ENCODE measurements around the gene GRPEL1. TPM values are rescaled to one million over a fixed set of nuclear protein-coding genes. Genes with fewer than 3 reads are reported as not detected.

GRPEL1 gene
- polyA plus RNA-seq, 1 of the 3 experiments (the other 2 are of a cell fraction): 29.8 TPM

DNA sequence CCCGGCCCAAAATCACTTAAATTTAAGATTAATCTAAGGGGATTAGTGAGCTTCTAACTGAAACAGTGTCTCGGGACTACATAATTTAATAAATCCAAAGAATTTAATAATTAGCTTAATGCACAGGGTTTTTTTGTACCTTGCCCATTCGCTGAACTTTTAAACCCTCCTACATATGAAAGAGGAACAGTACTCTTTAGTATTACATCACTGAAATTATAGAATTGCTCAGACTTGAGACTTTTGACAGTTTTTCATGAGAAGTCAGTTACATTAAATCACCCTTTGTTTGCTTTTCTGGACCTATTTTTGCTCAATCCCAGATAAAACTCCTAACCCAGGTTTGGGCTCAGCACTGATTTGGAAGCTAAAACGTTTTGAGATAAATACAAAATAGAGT lies 27.1 kb downstream of the GRPEL1 start:
- H2AFZ ChIP-seq (ENCODE audit: low read depth): no peak overlapping the region
- peaks cover 17% of the 10 kb centered on the region; the same call in 1 of the 2 replicates for H4K20me1 ChIP-seq (ENCODE audit: insufficient read depth)
- ChIA-PET POLR2A (no interaction called here), CTCF (interaction anchor here (3.7 to 6.1 kb wide), 2 partner anchors 28 to 68 kb away, joined by 20 to 80 read pairs; partner anchors contain the start of gene GRPEL1)
- no peaks in the 10 kb centered on the region for H3K9me3 ChIP-seq
- H3K4me3 ChIP-seq (ENCODE audit: low read depth in 2 of 2, low read length in 1 of 2): no peak overlapping the region
- H3K9me2 ChIP-seq: no peaks in the 10 kb centered on the region
- H3K4me1 ChIP-seq (ENCODE audit: control insufficient read depth in 1 of 2, insufficient read depth in 2 of 2, low read depth in 1 of 2, low read length in 1 of 2): peaks cover 22 to 25% of the 10 kb centered on the region in 2 experiments
- 81% methylated on average over 4 of the region's 4 CpGs for WGBS (ENCODE audit: low lambda C conversion rate)
- H3K4me2 ChIP-seq: no peak overlapping the region
- no peaks in the 10 kb centered on the region for H3K27me3 ChIP-seq (ENCODE audit: insufficient read depth)
- DNase-seq: no peak
- peaks cover 9% of the 10 kb centered on the region for H3F3A ChIP-seq (replicated peaks; ENCODE audit: insufficient read depth)
- H3K27ac ChIP-seq (ENCODE audit: low read depth in 2 of 2, low read length in 1 of 2): no peak overlapping the region
- H3K9ac ChIP-seq: no peak overlapping the region
- H3K79me2 ChIP-seq (ENCODE audit: insufficient read depth): peaks cover 28% of the 10 kb centered on the region
- no peaks in the 10 kb centered on the region for H3K36me3 ChIP-seq (replicated peaks in 1 of 2; ENCODE audit: control insufficient read depth in 1 of 2, insufficient read depth in 2 of 2, low read length in 1 of 2)
- TF ChIP-seq MEF2A (IDR thresholded peaks at IDR 0.05; ENCODE audit: borderline replicate concordance, low read depth) (no peak), FOXJ3 (CRISPR knock-in tag; IDR thresholded peaks at IDR 0.05) (no peak), TAF1 (IDR thresholded peaks at IDR 0.05; ENCODE audit: borderline replicate concordance, low read depth, low read length) (no peak), YY1 (IDR thresholded peaks at IDR 0.05; ENCODE audit: low read depth) (no peak), ELF1 (IDR thresholded peaks at IDR 0.05) (no peak), POLR2AphosphoS5 (IDR thresholded peaks at IDR 0.05; ENCODE audit: low read depth, low read length) (no peak), RAD21 (IDR thresholded peaks at IDR 0.05; ENCODE audit: low read length) (no peak), NRF1 (IDR thresholded peaks at IDR 0.05; ENCODE audit: low read depth, low read length) (no peak)
- TF ChIP-seq, protein P1, sequence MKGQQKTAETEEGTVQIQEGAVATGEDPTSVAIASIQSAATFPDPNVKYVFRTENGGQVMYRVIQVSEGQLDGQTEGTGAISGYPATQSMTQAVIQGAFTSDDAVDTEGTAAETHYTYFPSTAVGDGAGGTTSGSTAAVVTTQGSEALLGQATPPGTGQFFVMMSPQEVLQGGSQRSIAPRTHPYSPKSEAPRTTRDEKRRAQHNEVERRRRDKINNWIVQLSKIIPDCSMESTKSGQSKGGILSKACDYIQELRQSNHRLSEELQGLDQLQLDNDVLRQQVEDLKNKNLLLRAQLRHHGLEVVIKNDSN (IDR thresholded peaks at IDR 0.05; ENCODE audit: borderline replicate concordance, low read depth): no peak
- TF ChIP-seq, protein P2, sequence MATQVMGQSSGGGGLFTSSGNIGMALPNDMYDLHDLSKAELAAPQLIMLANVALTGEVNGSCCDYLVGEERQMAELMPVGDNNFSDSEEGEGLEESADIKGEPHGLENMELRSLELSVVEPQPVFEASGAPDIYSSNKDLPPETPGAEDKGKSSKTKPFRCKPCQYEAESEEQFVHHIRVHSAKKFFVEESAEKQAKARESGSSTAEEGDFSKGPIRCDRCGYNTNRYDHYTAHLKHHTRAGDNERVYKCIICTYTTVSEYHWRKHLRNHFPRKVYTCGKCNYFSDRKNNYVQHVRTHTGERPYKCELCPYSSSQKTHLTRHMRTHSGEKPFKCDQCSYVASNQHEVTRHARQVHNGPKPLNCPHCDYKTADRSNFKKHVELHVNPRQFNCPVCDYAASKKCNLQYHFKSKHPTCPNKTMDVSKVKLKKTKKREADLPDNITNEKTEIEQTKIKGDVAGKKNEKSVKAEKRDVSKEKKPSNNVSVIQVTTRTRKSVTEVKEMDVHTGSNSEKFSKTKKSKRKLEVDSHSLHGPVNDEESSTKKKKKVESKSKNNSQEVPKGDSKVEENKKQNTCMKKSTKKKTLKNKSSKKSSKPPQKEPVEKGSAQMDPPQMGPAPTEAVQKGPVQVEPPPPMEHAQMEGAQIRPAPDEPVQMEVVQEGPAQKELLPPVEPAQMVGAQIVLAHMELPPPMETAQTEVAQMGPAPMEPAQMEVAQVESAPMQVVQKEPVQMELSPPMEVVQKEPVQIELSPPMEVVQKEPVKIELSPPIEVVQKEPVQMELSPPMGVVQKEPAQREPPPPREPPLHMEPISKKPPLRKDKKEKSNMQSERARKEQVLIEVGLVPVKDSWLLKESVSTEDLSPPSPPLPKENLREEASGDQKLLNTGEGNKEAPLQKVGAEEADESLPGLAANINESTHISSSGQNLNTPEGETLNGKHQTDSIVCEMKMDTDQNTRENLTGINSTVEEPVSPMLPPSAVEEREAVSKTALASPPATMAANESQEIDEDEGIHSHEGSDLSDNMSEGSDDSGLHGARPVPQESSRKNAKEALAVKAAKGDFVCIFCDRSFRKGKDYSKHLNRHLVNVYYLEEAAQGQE (IDR thresholded peaks at IDR 0.05; ENCODE audit: low read depth, low read length): no peak
- TF ChIP-seq, protein P3, sequence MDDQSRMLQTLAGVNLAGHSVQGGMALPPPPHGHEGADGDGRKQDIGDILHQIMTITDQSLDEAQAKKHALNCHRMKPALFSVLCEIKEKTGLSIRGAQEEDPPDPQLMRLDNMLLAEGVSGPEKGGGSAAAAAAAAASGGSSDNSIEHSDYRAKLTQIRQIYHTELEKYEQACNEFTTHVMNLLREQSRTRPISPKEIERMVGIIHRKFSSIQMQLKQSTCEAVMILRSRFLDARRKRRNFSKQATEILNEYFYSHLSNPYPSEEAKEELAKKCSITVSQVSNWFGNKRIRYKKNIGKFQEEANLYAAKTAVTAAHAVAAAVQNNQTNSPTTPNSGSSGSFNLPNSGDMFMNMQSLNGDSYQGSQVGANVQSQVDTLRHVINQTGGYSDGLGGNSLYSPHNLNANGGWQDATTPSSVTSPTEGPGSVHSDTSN (IDR thresholded peaks at IDR 0.05): no peak

DNA sequence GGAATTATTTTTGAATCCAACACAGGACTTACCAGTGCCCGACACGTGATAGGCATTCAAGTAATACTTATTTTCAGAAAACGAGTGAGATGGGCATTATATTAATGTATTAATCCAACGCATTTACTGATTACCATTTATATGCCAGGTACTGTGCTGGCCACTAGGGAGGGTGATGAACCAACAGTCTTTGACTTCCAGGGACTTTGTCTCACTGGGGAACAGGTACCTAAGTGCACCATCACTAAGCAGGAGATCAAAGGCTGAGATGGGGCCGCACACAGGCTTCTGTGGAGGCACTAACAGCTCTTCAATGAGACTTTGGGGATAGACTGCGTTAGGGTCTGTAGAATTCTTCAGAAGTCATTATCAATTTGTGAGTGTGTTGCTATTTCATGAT lies 30.4 kb downstream of the GRPEL1 start:
- H3K4me3 ChIP-seq (ENCODE audit: low read depth in 2 of 2, low read length in 1 of 2): no peak overlapping the region
- no peak for DNase-seq
- H3K27me3 ChIP-seq (ENCODE audit: insufficient read depth): no peaks in the 10 kb centered on the region
- no peak overlapping the region for H3K9ac ChIP-seq
- no peak overlapping the region for H3K4me2 ChIP-seq
- no peaks in the 10 kb centered on the region for H4K20me1 ChIP-seq (ENCODE audit: insufficient read depth)
- H3K27ac ChIP-seq (ENCODE audit: low read depth in 2 of 2, low read length in 1 of 2): no peak overlapping the region
- TF ChIP-seq, protein P4, sequence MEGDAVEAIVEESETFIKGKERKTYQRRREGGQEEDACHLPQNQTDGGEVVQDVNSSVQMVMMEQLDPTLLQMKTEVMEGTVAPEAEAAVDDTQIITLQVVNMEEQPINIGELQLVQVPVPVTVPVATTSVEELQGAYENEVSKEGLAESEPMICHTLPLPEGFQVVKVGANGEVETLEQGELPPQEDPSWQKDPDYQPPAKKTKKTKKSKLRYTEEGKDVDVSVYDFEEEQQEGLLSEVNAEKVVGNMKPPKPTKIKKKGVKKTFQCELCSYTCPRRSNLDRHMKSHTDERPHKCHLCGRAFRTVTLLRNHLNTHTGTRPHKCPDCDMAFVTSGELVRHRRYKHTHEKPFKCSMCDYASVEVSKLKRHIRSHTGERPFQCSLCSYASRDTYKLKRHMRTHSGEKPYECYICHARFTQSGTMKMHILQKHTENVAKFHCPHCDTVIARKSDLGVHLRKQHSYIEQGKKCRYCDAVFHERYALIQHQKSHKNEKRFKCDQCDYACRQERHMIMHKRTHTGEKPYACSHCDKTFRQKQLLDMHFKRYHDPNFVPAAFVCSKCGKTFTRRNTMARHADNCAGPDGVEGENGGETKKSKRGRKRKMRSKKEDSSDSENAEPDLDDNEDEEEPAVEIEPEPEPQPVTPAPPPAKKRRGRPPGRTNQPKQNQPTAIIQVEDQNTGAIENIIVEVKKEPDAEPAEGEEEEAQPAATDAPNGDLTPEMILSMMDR (IDR thresholded peaks at IDR 0.05): peak; percentile 18; the same call in 1 of the 2 replicates
- TF ChIP-seq, protein P5, sequence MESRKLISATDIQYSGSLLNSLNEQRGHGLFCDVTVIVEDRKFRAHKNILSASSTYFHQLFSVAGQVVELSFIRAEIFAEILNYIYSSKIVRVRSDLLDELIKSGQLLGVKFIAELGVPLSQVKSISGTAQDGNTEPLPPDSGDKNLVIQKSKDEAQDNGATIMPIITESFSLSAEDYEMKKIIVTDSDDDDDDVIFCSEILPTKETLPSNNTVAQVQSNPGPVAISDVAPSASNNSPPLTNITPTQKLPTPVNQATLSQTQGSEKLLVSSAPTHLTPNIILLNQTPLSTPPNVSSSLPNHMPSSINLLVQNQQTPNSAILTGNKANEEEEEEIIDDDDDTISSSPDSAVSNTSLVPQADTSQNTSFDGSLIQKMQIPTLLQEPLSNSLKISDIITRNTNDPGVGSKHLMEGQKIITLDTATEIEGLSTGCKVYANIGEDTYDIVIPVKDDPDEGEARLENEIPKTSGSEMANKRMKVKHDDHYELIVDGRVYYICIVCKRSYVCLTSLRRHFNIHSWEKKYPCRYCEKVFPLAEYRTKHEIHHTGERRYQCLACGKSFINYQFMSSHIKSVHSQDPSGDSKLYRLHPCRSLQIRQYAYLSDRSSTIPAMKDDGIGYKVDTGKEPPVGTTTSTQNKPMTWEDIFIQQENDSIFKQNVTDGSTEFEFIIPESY (IDR thresholded peaks at IDR 0.05; ENCODE audit: borderline replicate concordance, low read depth): no peak
- TF ChIP-seq, protein P1 (IDR thresholded peaks at IDR 0.05; ENCODE audit: borderline replicate concordance, low read depth): no peak
- no peak overlapping the region for H2AFZ ChIP-seq (ENCODE audit: low read depth)
- peaks cover 8 to 21% of the 10 kb centered on the region in 2 experiments; a peak in 3 of 4 replicates for H3K4me1 ChIP-seq (ENCODE audit: control insufficient read depth in 1 of 2, insufficient read depth in 2 of 2, low read depth in 1 of 2, low read length in 1 of 2)
- H3K9me3 ChIP-seq: no peaks in the 10 kb centered on the region
- WGBS (ENCODE audit: low lambda C conversion rate): 81% methylated on average over 6 of the region's 6 CpGs
- ChIA-PET POLR2A (no interaction called here), CTCF (interaction anchor here (1.0 to 2.6 kb wide), 2 partner anchors 20 to 29 kb away, joined by 4 to 7 read pairs; no protein-coding TSS in a partner anchor)
- no peaks in the 10 kb centered on the region for H3K36me3 ChIP-seq (replicated peaks in 1 of 2; ENCODE audit: control insufficient read depth in 1 of 2, insufficient read depth in 2 of 2, low read length in 1 of 2)
- peaks cover 12% of the 10 kb centered on the region for H3F3A ChIP-seq (replicated peaks; ENCODE audit: insufficient read depth)
- H3K9me2 ChIP-seq: no peaks in the 10 kb centered on the region
- H3K79me2 ChIP-seq (ENCODE audit: insufficient read depth): peaks cover 5% of the 10 kb centered on the region; the same call in 1 of the 2 replicates

All from SK-N-SH (cell line).